ENCODE results near the gene TNS1. TPM values are rescaled to one million over a fixed set of nuclear protein-coding genes. Genes with fewer than 3 reads are reported as not detected.

TNS1 gene
- total RNA-seq, 1 experiment from 2014 or later = 6.2 TPM

DNA sequence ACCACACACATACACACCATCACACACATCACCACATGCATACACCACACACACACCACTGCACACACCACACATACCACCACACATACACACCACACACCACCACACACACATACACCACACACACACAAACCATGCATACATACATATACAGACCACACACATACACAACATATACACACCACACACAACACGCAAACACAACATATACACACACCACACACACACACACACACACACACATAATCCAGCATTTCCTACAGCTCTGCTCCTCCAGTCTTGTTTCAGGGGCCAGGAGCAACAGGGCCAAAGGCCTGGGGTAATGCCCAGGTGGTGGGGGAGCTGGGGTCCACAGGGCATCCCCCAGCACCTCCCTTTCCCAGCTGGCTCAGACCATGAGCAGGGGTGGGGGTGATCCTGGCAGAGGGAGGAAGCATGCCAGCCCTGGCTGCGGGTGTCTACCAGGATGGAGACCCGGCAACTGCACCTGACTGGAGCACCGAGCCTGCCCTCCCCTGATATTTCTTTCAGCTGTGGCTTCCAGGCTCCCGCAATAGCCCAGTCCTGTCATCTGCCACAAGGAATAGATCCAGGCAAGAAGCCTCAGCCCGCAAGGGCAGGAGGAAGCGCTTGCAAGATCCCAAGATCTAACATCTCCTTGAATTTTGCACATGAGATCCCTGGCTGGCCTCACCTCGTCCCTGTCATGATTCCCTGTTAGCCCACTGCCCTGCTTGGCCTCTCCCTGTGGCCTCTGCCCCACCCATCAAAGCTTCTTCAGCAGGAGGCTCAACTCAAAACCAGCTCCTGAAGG lies 196.9 kb downstream of the TNS1 start:
- H2AFZ ChIP-seq (ENCODE audit: low read depth, low read length, poor library complexity, severe bottlenecking) = no peak overlapping the region
- no peaks in the 10 kb centered on the region for H3K9me2 ChIP-seq (ENCODE audit: insufficient read depth)
- POLR2A ChIA-PET = interaction anchor here (0.7 kb wide), 1 partner anchor 379 kb away, joined by 3 read pairs; no protein-coding TSS in a partner anchor
- CTCF ChIA-PET = no interaction called here
- no peaks in the 10 kb centered on the region for H4K20me1 ChIP-seq (ENCODE audit: insufficient read depth)
- no peaks in the 10 kb centered on the region for H3K79me2 ChIP-seq (ENCODE audit: insufficient read depth, low read length)
- no peaks in the 10 kb centered on the region for H3K27me3 ChIP-seq (ENCODE audit: insufficient read depth, low read length)
- no peak overlapping the region for H3K4me2 ChIP-seq (ENCODE audit: low read length)
- intact Hi-C loops (cut with micrococcal nuclease) = no loop called here
- no peaks in the 10 kb centered on the region for H3K4me1 ChIP-seq (ENCODE audit: control insufficient read depth in 1 of 2, insufficient read depth in 2 of 2, low read length in 2 of 2)
- no peak for TF ChIP-seq CEBPB (IDR thresholded peaks at IDR 0.05; ENCODE audit: low read depth)
- no peak for TF ChIP-seq SRF (IDR thresholded peaks at IDR 0.05; ENCODE audit: low read depth)
- TF ChIP-seq, protein P1, sequence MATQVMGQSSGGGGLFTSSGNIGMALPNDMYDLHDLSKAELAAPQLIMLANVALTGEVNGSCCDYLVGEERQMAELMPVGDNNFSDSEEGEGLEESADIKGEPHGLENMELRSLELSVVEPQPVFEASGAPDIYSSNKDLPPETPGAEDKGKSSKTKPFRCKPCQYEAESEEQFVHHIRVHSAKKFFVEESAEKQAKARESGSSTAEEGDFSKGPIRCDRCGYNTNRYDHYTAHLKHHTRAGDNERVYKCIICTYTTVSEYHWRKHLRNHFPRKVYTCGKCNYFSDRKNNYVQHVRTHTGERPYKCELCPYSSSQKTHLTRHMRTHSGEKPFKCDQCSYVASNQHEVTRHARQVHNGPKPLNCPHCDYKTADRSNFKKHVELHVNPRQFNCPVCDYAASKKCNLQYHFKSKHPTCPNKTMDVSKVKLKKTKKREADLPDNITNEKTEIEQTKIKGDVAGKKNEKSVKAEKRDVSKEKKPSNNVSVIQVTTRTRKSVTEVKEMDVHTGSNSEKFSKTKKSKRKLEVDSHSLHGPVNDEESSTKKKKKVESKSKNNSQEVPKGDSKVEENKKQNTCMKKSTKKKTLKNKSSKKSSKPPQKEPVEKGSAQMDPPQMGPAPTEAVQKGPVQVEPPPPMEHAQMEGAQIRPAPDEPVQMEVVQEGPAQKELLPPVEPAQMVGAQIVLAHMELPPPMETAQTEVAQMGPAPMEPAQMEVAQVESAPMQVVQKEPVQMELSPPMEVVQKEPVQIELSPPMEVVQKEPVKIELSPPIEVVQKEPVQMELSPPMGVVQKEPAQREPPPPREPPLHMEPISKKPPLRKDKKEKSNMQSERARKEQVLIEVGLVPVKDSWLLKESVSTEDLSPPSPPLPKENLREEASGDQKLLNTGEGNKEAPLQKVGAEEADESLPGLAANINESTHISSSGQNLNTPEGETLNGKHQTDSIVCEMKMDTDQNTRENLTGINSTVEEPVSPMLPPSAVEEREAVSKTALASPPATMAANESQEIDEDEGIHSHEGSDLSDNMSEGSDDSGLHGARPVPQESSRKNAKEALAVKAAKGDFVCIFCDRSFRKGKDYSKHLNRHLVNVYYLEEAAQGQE (IDR thresholded peaks at IDR 0.05; ENCODE audit: low read depth) = no peak
- TF ChIP-seq EZH2 (IDR thresholded peaks at IDR 0.05) = no peak
- no peak for TF ChIP-seq YY1 (IDR thresholded peaks at IDR 0.05; ENCODE audit: extremely low read depth, insufficient replicate concordance, low read depth, low read length)
- TF ChIP-seq POLR2AphosphoS5 (IDR thresholded peaks at IDR 0.05; ENCODE audit: low read depth, low read length) = no peak
- no peak for TF ChIP-seq POLR2A (IDR thresholded peaks at IDR 0.05; ENCODE audit: borderline replicate concordance, extremely low read depth, insufficient read depth, insufficient read length)
- TF ChIP-seq, protein P2, sequence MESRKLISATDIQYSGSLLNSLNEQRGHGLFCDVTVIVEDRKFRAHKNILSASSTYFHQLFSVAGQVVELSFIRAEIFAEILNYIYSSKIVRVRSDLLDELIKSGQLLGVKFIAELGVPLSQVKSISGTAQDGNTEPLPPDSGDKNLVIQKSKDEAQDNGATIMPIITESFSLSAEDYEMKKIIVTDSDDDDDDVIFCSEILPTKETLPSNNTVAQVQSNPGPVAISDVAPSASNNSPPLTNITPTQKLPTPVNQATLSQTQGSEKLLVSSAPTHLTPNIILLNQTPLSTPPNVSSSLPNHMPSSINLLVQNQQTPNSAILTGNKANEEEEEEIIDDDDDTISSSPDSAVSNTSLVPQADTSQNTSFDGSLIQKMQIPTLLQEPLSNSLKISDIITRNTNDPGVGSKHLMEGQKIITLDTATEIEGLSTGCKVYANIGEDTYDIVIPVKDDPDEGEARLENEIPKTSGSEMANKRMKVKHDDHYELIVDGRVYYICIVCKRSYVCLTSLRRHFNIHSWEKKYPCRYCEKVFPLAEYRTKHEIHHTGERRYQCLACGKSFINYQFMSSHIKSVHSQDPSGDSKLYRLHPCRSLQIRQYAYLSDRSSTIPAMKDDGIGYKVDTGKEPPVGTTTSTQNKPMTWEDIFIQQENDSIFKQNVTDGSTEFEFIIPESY (IDR thresholded peaks at IDR 0.05; ENCODE audit: extremely low read depth, insufficient replicate concordance, low read length) = no peak
- TF ChIP-seq, protein P3, sequence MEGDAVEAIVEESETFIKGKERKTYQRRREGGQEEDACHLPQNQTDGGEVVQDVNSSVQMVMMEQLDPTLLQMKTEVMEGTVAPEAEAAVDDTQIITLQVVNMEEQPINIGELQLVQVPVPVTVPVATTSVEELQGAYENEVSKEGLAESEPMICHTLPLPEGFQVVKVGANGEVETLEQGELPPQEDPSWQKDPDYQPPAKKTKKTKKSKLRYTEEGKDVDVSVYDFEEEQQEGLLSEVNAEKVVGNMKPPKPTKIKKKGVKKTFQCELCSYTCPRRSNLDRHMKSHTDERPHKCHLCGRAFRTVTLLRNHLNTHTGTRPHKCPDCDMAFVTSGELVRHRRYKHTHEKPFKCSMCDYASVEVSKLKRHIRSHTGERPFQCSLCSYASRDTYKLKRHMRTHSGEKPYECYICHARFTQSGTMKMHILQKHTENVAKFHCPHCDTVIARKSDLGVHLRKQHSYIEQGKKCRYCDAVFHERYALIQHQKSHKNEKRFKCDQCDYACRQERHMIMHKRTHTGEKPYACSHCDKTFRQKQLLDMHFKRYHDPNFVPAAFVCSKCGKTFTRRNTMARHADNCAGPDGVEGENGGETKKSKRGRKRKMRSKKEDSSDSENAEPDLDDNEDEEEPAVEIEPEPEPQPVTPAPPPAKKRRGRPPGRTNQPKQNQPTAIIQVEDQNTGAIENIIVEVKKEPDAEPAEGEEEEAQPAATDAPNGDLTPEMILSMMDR (IDR thresholded peaks at IDR 0.05 in 2 of 3, conservative IDR thresholded peaks at IDR 0.05 in 1 of 3; ENCODE audit: borderline replicate concordance in 1 of 3, insufficient read depth in 1 of 3, low read depth in 2 of 3, low read length in 2 of 3) = no peak
- TF ChIP-seq, protein P4, sequence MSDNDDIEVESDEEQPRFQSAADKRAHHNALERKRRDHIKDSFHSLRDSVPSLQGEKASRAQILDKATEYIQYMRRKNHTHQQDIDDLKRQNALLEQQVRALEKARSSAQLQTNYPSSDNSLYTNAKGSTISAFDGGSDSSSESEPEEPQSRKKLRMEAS (IDR thresholded peaks at IDR 0.05) = no peak
- TF ChIP-seq EZH2phosphoT487 (IDR thresholded peaks at IDR 0.05; ENCODE audit: borderline replicate concordance) = no peak
- no peak for TF ChIP-seq SIN3A (IDR thresholded peaks at IDR 0.05; ENCODE audit: low read depth)
- no peak overlapping the region for H3K4me3 ChIP-seq (replicated peaks in 1 of 2; ENCODE audit: low read depth in 1 of 2, low read length in 2 of 2)
- no peak for DNase-seq (ENCODE audit: low read depth, low spot score)
- H3K9me3 ChIP-seq (ENCODE audit: control insufficient read depth in 1 of 2, insufficient read depth in 1 of 2, low read depth in 1 of 2, low read length in 2 of 2) = no peaks in the 10 kb centered on the region
- no peak overlapping the region; the same call in 1 of the 2 replicates for H3K27ac ChIP-seq (ENCODE audit: low read depth, low read length)
- BruUV-seq (replicated peaks) = no TSS peak
- no peak overlapping the region for H3K9ac ChIP-seq (ENCODE audit: low read length)
- ATAC-seq = no peak
- RAD21 ChIA-PET (ENCODE audit: low non-redundant PET in 1 of 2, low total read pairs in 2 of 2, uncharacterized antibody in 2 of 2, unreplicated experiment in 2 of 2) = no interaction called here
- H3K36me3 ChIP-seq (ENCODE audit: control insufficient read depth in 1 of 2, insufficient read depth in 2 of 2, low read length in 2 of 2) = no peaks in the 10 kb centered on the region

Data from HCT116 (cell line).